Thoracic aorta (tissue), 2 donors: ENCODE results near the gene WNT5A. TPM values are rescaled to one million over a fixed set of nuclear protein-coding genes. Genes with fewer than 3 reads are reported as not detected.

Experiments
- ATAC-seq: fragments of 150-250 bp; one replicate; pipeline ENCODE4 v1.8.0; 2017; ENCODE audit warnings: low read depth; ENCODE audit not compliant: insufficient number of reproducible peaks, low FRiP score
- DNase-seq: peaks from one replicate; pipeline ENCODE4 v3.0.0-alpha.2; 2020; ENCODE audit warnings: low spot score
- H3K27ac ChIP-seq, 2 donors: fragments of 200-600 bp; sonication (generic); 1 replicate in 1 of 2; 2 replicates in 1 of 2; pipeline ENCODE4 v1.5.1; 2016; ENCODE audit warnings: mild to moderate bottlenecking in 2 of 2, moderate library complexity in 2 of 2
- H3K27me3 ChIP-seq: fragments of 200-600 bp; sonication (generic); replicated peaks from 2 replicates; pipeline ENCODE4 v1.6.0; 2016; ENCODE audit warnings: mild to moderate bottlenecking; ENCODE audit not compliant: insufficient read depth
- H3K36me3 ChIP-seq: fragments of 200-600 bp; sonication (generic); one replicate; pipeline ENCODE4 v1.5.1; 2016
- H3K4me1 ChIP-seq, 2 donors: fragments of 200-600 bp; sonication (generic); 1 replicate in 1 of 2; 2 replicates in 1 of 2; pipeline versions ENCODE4 v1.5.1 to v1.6.0; 2016; ENCODE audit warnings: low read depth in 2 of 2, mild to moderate bottlenecking in 1 of 2; ENCODE audit not compliant: control insufficient read depth in 1 of 2
- H3K4me3 ChIP-seq: fragments of 200-600 bp; sonication (generic); 2 replicates; pipeline ENCODE4 v1.5.1; 2016; ENCODE audit warnings: mild to moderate bottlenecking
- H3K9me3 ChIP-seq: fragments of 200-600 bp; sonication (generic); 2 replicates; pipeline ENCODE4 v1.5.1; 2016
- CTCF ChIP-seq: fragments of 200-600 bp; sonication (generic); IDR thresholded peaks from one replicate; pipeline ENCODE4 v1.5.1; 2019; ENCODE audit warnings: antibody characterized with exemption
- total RNA-seq, 2 donors: library from RNA; depleted of rRNA; stranded (reverse); fragments of >200 nt; gene quantifications; one replicate each; pipeline versions ENCODE4 v1.1.0 to v1.2.3, GENCODE V29; 2016

The WNT5A gene
- total RNA-seq, 2 donors from 2014 or later: 5.4 to 6.5 TPM

GRCh38 chr3:55514962-55515361, 27.9 kb upstream of the WNT5A start:
- no peak overlapping the region for H3K4me3 ChIP-seq
- no peaks in the 10 kb centered on the region for H3K9me3 ChIP-seq
- no peak overlapping the region for H3K27ac ChIP-seq
- DNase-seq (no peak), ATAC-seq (no peak)
- TF ChIP-seq CTCF: no peak
- no peaks in the 10 kb centered on the region for H3K27me3 ChIP-seq
- peaks cover 0 to 8% of the 10 kb centered on the region in 2 donors for H3K4me1 ChIP-seq
- no peaks in the 10 kb centered on the region for H3K36me3 ChIP-seq

GRCh38 chr3:55512571-55513343, 25.7 kb upstream of the WNT5A start:
- H3K4me3 ChIP-seq: no peak overlapping the region

DNA sequence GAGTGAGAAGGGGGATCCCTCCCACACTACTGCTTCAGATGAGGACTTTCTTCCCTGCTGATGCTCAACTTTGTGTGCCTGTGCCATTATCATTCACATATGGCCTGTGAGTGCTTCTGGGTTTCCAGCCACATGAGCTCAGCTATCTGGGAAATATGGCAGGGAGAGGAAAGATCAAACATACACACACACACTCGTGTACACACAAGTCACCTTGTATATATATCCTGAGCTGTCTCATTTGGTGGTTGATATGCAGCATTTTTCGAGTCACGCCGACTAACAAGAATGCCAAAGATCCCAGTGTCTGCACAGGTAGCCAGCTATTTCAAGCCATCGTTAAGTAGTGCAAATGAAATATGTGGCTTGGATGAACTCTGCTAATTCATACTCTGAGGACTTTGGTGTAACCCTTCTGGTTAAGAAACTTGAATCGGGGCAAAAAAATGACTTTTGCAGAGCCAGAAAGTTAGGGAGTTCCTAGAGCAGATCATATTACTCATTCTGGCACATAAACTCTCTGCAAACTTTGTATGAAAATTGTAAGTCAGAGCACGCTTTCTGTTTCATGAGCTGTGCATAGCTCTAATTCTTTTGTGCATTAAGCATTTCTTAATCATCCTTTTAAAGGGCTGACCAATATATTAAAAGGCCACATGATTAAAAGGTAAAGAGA, 24.9 kb upstream of the WNT5A start:
- ATAC-seq: no peak
- no peak for TF ChIP-seq CTCF
- Histone ChIP-seq H3K27ac (no peak overlapping the region), H3K4me1 (peaks cover 0 to 8% of the 10 kb centered on the region in 2 donors), H3K4me3 (no peak overlapping the region), H3K27me3 (no peaks in the 10 kb centered on the region), H3K9me3 (no peaks in the 10 kb centered on the region), H3K36me3 (no peaks in the 10 kb centered on the region)
- DNase-seq: no peak

More at GRCh38 chr3:55512571-55513343, 25.7 kb upstream of the WNT5A start:
- DNase-seq: no peak
- ATAC-seq: no peak
- no peak for TF ChIP-seq CTCF
- H3K9me3 ChIP-seq: no peaks in the 10 kb centered on the region
- H3K27me3 ChIP-seq: no peaks in the 10 kb centered on the region
- H3K27ac ChIP-seq: no peak overlapping the region
- H3K4me1 ChIP-seq: peaks cover 0 to 8% of the 10 kb centered on the region in 2 donors
- H3K36me3 ChIP-seq: no peaks in the 10 kb centered on the region

DNA sequence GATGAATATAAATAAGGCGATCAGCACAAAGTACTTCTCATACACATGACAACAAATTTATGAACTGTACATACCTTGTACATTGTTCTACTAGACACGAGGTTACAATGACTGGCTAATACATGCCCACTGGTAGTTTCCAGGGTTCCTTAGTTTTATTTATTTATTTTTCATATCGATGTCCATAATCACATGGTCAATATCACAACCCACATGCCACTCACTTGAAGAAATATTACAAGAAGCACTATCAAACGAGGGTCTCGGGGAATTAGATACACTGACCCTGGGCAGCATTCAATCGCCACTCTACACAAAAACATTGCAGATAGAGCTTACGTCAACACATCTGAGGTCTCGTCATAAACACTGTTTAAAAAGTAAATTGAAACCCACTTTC, 21.2 kb upstream of the WNT5A start:
- Histone ChIP-seq H3K4me1 (peaks cover 0 to 8% of the 10 kb centered on the region in 2 donors), H3K36me3 (no peaks in the 10 kb centered on the region), H3K27me3 (no peaks in the 10 kb centered on the region), H3K9me3 (no peaks in the 10 kb centered on the region), H3K27ac (no peak overlapping the region), H3K4me3 (no peak overlapping the region)
- ATAC-seq: no peak
- DNase-seq: no peak
- TF ChIP-seq CTCF: no peak

DNA sequence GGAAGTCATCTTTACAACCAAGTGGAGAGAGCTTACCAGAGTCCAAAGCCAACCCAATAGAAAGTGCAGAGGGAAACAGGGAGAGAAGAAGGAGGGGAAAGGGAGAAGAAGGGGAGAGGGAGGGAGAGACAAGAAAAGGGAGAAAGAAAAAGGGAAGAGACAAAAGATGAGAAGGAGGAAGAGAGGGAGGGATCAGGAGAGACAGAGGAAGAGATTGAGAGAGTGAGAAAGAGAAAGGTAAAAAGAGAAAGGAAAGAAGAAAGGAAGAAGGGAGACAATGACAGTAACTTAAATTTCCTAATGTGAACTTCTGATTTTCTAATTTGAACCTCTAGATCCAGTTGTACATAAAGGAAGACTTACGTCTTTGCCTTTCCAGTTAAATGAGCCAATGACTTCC, 20.7 kb upstream of the WNT5A start:
- no peak overlapping the region for H3K4me3 ChIP-seq
- peaks cover 0 to 8% of the 10 kb centered on the region in 2 donors for H3K4me1 ChIP-seq
- no peak for TF ChIP-seq CTCF
- no peaks in the 10 kb centered on the region for H3K9me3 ChIP-seq
- H3K27me3 ChIP-seq: no peaks in the 10 kb centered on the region
- no peak overlapping the region for H3K27ac ChIP-seq
- no peak for DNase-seq
- no peaks in the 10 kb centered on the region for H3K36me3 ChIP-seq
- no peak for ATAC-seq
